Loucy (cell line): ENCODE data around the gene SEC23IP.

Experiments used
- H2AFZ ChIP-seq: fragments of 200-600 bp; sonication (generic); 2 replicates; pipeline ENCODE4 v1.6.0; 2016; ENCODE audit warnings: antibody characterized with exemption, mild to moderate bottlenecking, low read length, moderate library complexity
- H3F3A ChIP-seq: fragments of 200-600 bp; 2 replicates; pipeline ENCODE4 v1.6.0; 2016; ENCODE audit warnings: antibody characterized with exemption, low read depth, mild to moderate bottlenecking
- H3K27me3 ChIP-seq: fragments of 200-600 bp; sonication (generic); 2 replicates; pipeline ENCODE4 v1.6.1; 2014; ENCODE audit warnings: low read length, mild to moderate bottlenecking; ENCODE audit not compliant: insufficient read depth, poor library complexity, severe bottlenecking
- H3K36me3 ChIP-seq: fragments of 200-600 bp; sonication (generic); 2 replicates; pipeline ENCODE4 v1.6.1; 2016; ENCODE audit warnings: low read length; ENCODE audit not compliant: insufficient read depth
- H3K4me1 ChIP-seq: fragments of 200-600 bp; sonication (generic); 2 replicates; pipeline ENCODE4 v1.5.1; 2014; ENCODE audit warnings: low read length, mild to moderate bottlenecking; ENCODE audit not compliant: insufficient read depth, poor library complexity, severe bottlenecking
- H3K4me2 ChIP-seq: fragments of 200-600 bp; sonication (generic); 2 replicates; pipeline ENCODE4 v1.6.0; 2014; ENCODE audit warnings: antibody characterized with exemption, low read length, low read depth, mild to moderate bottlenecking; ENCODE audit not compliant: poor library complexity, severe bottlenecking
- H3K4me3 ChIP-seq: fragments of 200-600 bp; sonication (generic); 2 replicates; pipeline ENCODE4 v1.5.1; 2014; ENCODE audit warnings: low read length, mild to moderate bottlenecking, mixed read lengths; ENCODE audit not compliant: poor library complexity, severe bottlenecking
- H3K79me2 ChIP-seq: fragments of 200-600 bp; sonication (generic); 2 replicates; pipeline ENCODE4 v1.6.1; 2014; ENCODE audit warnings: low read length; ENCODE audit not compliant: insufficient read depth
- H3K9ac ChIP-seq: fragments of 200-600 bp; sonication (generic); 2 replicates; pipeline ENCODE4 v1.6.0; 2014; ENCODE audit warnings: mild to moderate bottlenecking, low read depth, low read length, moderate library complexity; ENCODE audit not compliant: poor library complexity, severe bottlenecking
- H3K9me2 ChIP-seq: fragments of 200-600 bp; sonication (generic); replicated peaks from 2 replicates; pipeline ENCODE4 v1.6.1; 2016; ENCODE audit warnings: low read depth, low read length, mixed read lengths
- H3K9me3 ChIP-seq: fragments of 200-600 bp; sonication (generic); 2 replicates; pipeline ENCODE4 v1.6.1; 2014; ENCODE audit warnings: mild to moderate bottlenecking, antibody characterized with exemption, low read length, low read depth; ENCODE audit not compliant: insufficient read depth
- H4K20me1 ChIP-seq: fragments of 200-600 bp; sonication (generic); 2 replicates; pipeline ENCODE4 v1.6.0; 2014; ENCODE audit warnings: antibody characterized with exemption, low read length, mild to moderate bottlenecking; ENCODE audit not compliant: insufficient read depth, poor library complexity, severe bottlenecking
- EZH2phosphoT487 ChIP-seq: fragments of 200-600 bp; IDR thresholded peaks from 2 replicates; pipeline ENCODE4 v1.6.1; 2018; ENCODE audit warnings: antibody characterized with exemption, mild to moderate bottlenecking, moderate library complexity, borderline replicate concordance
- TF ChIP-seq, protein P1 (sequence below): fragments of 200-600 bp; sonication (generic); conservative IDR thresholded peaks from 2 replicates; pipeline ENCODE4 v1.5.1; 2014; ENCODE audit warnings: mild to moderate bottlenecking, antibody characterized with exemption, low read length

Gene SEC23IP

DNA sequence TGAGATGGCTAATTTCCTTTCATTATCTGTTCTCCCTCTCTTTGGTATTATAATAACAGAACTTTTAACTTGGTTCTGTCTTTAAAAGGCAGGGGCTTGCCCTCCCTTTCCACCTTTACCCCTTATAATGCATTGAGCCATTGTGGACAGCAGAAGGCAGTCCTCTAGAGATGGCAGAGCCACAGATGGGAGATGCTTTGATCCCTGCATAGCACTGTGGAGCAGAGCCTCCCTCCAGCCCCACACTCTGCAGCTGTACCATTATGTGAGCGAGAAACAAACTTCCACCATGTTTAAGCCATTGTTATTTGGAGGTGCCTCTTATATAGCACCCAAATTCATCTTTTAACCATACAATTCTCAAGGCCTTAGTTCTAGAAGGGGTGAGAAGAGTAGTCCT is 78.4 kb downstream of the SEC23IP start:
- H3K4me1 ChIP-seq = no peaks in the 10 kb centered on the region
- H3K4me3 ChIP-seq = no peak overlapping the region
- no peaks in the 10 kb centered on the region for H3K79me2 ChIP-seq
- no peaks in the 10 kb centered on the region for H3K9me2 ChIP-seq
- H3K27me3 ChIP-seq = no peaks in the 10 kb centered on the region
- no peak overlapping the region for H3K9ac ChIP-seq
- H3F3A ChIP-seq = no peaks in the 10 kb centered on the region
- H3K9me3 ChIP-seq = no peaks in the 10 kb centered on the region
- no peak for TF ChIP-seq EZH2phosphoT487
- TF ChIP-seq, protein P1, sequence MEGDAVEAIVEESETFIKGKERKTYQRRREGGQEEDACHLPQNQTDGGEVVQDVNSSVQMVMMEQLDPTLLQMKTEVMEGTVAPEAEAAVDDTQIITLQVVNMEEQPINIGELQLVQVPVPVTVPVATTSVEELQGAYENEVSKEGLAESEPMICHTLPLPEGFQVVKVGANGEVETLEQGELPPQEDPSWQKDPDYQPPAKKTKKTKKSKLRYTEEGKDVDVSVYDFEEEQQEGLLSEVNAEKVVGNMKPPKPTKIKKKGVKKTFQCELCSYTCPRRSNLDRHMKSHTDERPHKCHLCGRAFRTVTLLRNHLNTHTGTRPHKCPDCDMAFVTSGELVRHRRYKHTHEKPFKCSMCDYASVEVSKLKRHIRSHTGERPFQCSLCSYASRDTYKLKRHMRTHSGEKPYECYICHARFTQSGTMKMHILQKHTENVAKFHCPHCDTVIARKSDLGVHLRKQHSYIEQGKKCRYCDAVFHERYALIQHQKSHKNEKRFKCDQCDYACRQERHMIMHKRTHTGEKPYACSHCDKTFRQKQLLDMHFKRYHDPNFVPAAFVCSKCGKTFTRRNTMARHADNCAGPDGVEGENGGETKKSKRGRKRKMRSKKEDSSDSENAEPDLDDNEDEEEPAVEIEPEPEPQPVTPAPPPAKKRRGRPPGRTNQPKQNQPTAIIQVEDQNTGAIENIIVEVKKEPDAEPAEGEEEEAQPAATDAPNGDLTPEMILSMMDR = no peak
- no peaks in the 10 kb centered on the region for H3K36me3 ChIP-seq
- H2AFZ ChIP-seq = no peak overlapping the region
- H3K4me2 ChIP-seq = no peak overlapping the region
- H4K20me1 ChIP-seq = no peaks in the 10 kb centered on the region

GRCh38 chr10:119973281-119973680 is 80.8 kb downstream of the SEC23IP start:
- no peak overlapping the region for H3K4me3 ChIP-seq
- no peaks in the 10 kb centered on the region for H3K27me3 ChIP-seq
- H3K9ac ChIP-seq = no peak overlapping the region
- H3K9me3 ChIP-seq = no peaks in the 10 kb centered on the region
- H2AFZ ChIP-seq = 0 out of 2 replicates have a peak overlapping the region, but pooled peaks have one; percentile 43
- no peaks in the 10 kb centered on the region for H3K36me3 ChIP-seq
- TF ChIP-seq EZH2phosphoT487 = no peak
- H3K4me1 ChIP-seq = no peaks in the 10 kb centered on the region
- H3K9me2 ChIP-seq = no peaks in the 10 kb centered on the region
- H3K4me2 ChIP-seq = no peak overlapping the region
- no peaks in the 10 kb centered on the region for H4K20me1 ChIP-seq
- no peaks in the 10 kb centered on the region for H3K79me2 ChIP-seq
- H3F3A ChIP-seq = no peaks in the 10 kb centered on the region

- Histone ChIP-seq H3K36me3 (no peaks in the 10 kb centered on the region), H3K4me1 (no peaks in the 10 kb centered on the region), H3K27me3 (no peaks in the 10 kb centered on the region), H4K20me1 (no peaks in the 10 kb centered on the region), H3K79me2 (no peaks in the 10 kb centered on the region), H3F3A (no peaks in the 10 kb centered on the region), H3K4me3 (no peak overlapping the region), H3K9ac (no peak overlapping the region), H2AFZ (no peak overlapping the region), H3K9me2 (no peaks in the 10 kb centered on the region), H3K4me2 (no peak overlapping the region), H3K9me3 (no peaks in the 10 kb centered on the region)
- TF ChIP-seq, protein P1 = no peak
- TF ChIP-seq EZH2phosphoT487 = no peak
These were observed 83.9 kb downstream of the SEC23IP start for GRCh38 chr10:119976421-119976820.

GRCh38 chr10:119980956-119981750 is 88.6 kb downstream of the SEC23IP start:
- no peak overlapping the region for H3K4me2 ChIP-seq
- no peaks in the 10 kb centered on the region for H3K9me2 ChIP-seq
- TF ChIP-seq, protein P1 = no peak
- no peak for TF ChIP-seq EZH2phosphoT487
- H2AFZ ChIP-seq = no peak overlapping the region
- H3K4me3 ChIP-seq = no peak overlapping the region
- H3K4me1 ChIP-seq = no peaks in the 10 kb centered on the region
- H3K9ac ChIP-seq = no peak overlapping the region
- H3K79me2 ChIP-seq = no peaks in the 10 kb centered on the region
- no peaks in the 10 kb centered on the region for H4K20me1 ChIP-seq
- H3F3A ChIP-seq = no peaks in the 10 kb centered on the region
- H3K9me3 ChIP-seq = no peaks in the 10 kb centered on the region
- no peaks in the 10 kb centered on the region for H3K27me3 ChIP-seq
- no peaks in the 10 kb centered on the region for H3K36me3 ChIP-seq
